Hematopoietic multipotent progenitor cell treated with erythropoietin and hydrocortisone succinate and interleukin-3 and kit ligand, for 6 days (in vitro differentiated cells): Measurements from ENCODE around the gene SEH1L.

Experiments used
- DNase-seq: peaks from one replicate; pipeline ENCODE4 v3.0.0-alpha.2; 2015

Gene SEH1L

DNA sequence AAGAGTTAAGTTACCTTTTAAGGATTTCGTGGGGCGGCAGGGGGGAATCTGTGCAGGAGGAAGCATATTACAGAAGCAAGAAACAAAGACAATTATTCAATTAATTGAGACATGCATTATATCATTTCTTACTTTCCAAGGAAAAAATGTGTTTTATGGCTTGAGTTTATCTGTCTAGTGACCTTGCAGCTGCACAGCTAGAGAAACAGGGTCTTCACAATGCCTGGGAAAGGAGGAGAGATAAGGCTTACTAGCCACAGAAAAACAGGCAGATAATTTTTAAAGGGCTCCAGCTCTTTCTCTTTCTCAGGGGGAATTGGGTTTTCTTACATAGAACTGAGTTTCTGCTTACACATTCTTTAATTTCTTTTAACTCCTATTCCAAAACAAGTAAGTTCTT lies 49.5 kb downstream of the SEH1L start:
- peak; percentile 46 for DNase-seq

DNA sequence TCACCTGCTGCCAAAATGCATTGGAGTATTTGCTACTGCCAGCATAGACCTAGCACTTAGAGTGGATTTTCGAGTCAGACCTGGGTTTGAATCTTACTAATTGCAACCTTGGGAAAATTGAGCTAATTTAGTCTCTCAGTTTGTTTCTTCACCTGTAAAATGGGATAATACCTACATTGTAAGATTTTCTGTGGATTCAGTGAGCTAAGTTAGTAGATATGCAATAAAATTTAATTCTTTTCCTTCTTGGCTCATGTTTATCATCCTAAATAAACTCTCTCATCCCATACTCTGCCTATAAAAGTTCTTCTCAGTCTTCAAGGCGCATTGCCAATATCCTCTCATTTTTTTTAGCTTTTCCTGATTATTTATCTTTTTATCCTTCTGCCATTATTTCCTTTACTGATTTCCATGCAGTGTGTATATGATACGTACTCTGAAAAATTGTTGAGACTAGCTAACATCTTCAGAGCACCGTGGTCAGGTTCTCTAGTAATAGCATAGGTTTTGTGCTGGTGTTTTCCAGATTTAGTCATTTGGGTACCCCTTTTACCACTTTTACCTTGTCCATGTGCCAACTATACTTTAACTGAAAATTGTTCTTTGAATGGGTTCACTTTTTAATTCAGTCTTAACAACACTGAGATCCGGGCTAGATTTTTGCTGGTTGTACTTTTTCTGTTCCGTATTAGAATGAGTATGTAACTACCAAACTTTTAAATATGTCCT lies 50.7 kb downstream of the SEH1L start:
- DNase-seq, result no peak

DNA sequence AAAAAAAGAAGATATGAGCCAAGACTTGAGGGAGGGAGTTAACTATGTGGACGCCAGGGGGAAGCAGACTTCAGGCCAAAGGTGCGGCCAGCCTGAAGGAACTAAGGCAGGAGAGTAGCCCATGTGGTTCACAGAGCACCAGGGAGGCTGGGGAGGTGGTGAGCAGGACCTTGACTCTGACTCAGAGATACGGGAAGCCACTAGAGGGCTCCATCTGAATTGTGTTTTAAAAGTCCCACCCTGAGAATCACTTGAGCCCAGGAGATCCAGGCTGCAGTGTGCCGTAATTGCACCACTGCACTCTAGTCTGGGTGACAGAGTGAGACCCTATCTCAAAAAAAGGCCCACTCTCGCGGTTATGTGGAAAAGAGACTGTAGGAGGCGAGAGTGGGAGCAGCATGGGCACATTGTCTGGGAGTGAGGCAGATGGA lies 55.7 kb downstream of the SEH1L start:
- DNase-seq, result peak; percentile 88

DNA sequence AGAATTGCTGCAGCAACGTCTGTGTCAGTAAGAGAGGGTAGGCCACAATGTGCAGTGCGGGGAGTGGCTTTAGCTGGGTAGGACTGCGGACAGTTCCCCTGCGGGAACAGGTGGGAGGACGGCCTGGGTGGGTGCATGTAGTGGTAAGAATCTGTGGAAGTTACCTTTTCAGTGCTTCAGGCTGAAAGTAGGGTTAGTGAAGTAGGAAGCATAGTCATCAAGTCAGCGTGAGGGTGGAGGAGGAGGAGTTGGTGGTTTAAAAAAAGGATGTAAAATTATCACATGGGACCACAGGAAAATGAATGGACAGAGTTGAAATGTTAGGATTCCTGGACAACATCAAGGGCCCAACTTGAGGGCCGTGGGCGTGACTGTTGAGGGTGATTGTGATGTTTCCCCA lies 56.6 kb downstream of the SEH1L start:
- DNase-seq, result no peak

DNA sequence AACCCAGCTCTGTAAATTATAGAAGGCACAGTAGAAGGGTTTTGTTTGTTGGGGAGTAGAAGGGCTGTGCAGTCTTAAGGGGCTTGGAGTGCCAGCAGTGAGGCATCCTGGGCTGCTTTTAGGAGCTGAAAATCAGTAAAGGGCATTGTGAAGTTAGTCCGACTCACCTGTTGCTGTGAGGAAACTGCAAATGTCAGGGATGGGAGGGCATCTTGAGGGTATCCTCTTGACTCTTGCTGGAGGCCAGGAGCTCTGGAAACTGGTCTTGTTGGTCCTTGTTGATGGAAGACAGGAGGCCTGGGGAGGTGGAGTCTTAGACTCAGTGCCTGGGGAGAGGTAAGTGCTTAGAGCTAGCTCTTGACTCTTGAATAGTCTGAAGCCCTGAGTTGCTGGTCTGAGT lies 57.5 kb downstream of the SEH1L start:
- no peak for DNase-seq

DNA sequence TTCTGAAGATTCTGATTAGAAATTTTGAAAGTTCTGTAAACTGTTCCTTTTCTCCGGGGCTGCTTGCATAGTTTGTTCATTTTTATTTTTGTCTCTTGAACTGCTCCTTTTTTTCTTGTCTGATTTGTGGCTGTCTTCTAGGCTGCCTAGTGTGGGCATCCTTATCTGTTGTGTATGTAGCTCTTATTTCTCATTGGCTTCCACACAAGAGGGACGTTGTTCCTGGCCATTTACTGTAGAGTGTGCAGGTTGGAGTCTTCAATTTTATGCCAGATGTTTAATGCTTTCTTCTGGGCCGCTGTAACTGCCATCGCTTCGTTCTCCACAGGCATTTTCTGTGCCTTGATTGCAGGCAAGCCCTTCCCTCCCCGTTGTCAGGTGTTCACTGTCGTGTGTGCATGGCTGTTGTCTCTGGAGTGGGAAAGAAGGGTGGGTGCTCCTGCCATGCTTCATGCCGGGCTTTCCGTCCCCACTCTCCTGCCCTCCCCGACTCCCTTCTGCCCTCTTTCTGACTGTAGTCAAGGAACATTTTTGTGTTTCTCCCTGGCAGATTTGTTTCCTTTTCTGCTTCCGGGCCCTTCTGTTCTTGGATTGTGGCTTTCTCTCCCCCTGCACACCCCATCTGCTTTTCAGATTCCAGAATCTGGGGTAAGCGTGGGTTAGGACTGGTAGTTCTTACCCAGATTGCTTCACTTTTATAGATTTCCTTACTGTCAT lies 58.9 kb downstream of the SEH1L start:
- peak; percentile 63 for DNase-seq

DNA sequence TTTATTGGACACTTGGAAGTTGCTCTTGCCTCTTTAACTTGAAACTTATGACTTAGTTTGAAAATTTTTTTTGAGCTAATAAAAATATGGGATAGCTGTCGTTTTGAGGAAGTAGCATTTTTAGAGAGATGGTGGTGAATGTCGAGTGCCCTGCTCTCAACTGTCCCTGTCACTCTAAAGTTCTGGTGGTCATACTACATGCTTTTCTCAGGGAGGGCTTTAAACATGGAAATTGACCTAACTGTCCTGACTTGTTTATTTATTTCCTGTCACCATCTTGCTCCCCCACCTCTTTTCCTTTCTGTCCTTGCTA lies 59.4 kb downstream of the SEH1L start:
- DNase-seq, result no peak

DNA sequence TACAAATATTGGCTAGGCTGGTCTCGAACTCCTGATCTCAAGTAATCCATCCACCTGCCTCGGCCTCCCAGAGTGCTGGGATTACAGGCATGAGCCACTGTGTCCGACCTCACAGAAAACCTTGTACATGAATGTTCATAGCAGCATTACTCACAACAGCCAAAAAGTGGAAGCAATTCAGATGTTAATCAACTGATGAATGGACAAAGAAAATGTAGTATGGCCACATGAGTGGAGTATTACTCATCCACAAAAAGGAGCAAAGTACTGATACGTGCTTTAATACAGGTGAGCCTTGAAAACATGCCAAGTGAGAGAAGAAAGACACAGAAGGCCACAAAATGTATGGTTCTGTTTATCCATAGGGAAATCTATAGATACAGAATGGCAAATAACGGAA lies 63.9 kb downstream of the SEH1L start:
- DNase-seq, result no peak

DNA sequence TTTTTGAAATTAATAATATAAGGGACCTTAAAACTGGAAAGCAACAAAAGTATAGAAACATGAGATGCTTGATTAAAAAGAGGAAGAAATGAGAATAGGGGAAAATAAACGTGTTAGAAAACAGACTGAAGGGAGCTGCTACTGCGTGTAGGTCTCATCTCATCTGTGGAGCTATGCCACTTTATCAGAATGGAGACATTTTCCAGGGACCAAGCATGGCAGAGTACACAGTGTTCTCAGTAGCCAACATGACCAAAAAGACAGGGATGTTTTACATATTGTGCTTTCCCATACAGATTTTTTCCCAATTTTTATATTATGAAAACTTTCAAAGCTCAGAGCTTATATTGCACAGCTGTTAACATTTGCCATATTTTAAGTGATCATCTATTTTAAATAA lies 66.4 kb downstream of the SEH1L start:
- DNase-seq, result no peak

DNA sequence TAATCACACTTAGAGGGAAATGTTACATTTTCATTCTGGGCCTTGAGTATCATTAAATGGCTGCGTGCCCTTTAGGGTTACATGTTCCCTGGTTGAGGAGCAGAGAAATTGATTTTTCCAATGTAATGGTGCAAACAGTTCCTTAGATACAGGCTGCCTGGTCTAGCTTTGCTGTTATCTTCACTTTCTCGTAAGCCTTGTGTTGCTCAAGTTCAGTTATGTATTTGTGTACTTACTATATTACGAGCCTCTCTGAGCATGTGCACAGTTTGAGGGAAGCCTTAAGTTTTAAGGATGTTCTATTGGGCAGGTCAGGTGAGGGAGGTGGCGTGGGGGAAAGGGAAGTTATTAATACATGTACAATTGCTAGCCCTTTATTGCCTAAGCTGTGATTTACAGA lies 67.0 kb downstream of the SEH1L start:
- no peak for DNase-seq

DNA sequence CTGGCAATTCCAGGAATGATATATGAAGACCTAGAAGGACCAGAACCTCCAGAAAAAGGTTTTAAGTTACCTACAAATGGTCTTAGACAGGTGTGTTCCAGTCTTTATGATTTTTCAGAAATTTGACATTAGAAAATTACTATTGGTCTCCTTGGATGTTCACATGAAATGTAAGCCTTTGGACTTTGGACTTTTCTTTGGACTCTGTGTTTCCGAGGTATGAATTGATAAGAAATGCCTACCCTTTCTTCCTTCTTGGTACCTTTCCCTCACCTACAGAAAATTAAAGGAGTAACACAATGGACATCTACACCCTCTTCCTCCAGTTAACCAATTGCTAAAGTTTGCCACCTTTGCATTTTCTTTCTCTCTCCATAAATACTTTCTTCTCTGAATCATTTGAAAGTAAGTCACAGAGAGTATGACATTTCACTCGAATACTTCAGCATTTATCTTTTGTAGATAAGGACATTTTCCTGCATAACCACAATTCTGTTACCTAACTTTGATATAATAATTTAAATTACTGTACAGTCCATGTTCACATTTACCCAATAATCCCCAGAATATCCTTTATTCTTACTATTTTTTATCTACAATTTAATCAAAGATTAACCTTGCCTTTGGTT lies 69.5 kb downstream of the SEH1L start:
- DNase-seq, result no peak

DNA sequence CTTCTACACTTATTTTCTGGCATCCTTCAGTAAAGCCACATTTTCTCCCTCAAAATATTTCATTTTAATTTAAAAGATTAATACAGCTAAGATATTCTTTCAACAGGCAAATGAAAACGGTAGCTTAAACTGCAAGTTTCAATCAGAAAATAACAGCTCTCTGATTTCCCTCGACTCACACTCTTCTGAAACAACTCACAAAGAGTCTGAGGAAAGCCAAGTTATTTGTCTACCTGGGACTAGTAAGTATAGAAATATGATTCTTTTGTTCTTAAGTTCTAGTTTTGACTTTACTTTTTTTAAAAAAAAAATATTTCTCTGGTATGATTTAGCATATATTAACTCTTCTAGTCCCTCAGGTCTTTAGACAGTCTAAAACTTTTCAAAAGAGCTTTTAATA lies 70.6 kb downstream of the SEH1L start:
- DNase-seq, result no peak

DNA sequence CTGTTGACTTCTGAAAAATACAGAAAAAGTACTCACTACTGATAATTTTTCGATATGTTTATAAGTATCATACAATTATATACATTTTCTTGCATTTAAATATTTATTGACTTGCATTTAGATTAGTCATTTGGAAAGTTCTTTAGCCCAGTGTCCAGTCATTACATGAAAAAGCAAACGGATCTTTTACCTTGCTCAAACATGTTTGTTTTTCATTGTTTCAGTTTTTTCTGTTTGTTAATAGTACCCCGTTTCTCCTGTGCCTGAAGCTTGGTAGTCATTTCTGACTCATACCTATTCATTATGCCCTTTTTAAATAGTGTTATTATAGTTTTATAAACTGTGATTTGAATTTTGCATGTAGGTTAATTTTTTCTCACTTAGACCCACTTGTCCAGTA lies 71.5 kb downstream of the SEH1L start:
- DNase-seq, result no peak

DNA sequence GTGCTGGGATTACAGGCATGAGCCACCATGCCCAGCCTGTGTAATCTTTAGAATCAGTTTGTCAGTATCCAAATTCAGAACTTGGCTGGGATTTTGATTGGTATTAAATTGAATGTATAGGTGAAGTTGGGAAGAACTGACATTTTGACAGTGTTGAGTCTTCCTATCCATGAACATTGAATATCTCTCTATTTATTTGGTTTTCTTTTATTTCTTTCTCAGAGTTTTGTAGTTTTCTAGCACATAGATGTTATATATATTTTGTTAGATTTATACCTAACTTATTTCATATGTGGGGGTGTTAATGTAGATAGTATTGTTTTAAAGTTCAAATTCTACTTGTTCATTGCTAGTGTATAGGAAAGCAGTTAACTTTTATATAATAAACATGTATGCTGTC lies 74.8 kb downstream of the SEH1L start:
- DNase-seq, result no peak

DNA sequence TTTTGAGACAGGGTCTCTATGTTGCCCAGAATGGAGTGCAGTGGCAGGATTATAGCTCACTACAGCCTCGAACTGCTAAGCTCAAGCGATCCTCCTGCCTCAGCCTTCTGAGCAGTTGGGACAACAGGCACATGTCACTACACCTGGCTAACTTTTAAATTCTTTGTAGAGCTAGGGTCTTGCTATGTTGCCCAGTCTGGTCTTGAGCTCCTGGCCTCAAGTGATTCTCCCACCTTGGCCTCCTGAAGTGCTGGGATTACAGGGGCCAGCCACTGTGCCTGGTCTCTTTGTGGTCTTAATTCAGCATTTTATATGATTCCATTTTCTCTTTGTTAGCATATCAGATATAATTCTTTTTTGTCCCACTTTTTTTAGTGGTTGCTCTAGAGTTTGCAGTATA lies 77.4 kb downstream of the SEH1L start:
- no peak for DNase-seq

DNA sequence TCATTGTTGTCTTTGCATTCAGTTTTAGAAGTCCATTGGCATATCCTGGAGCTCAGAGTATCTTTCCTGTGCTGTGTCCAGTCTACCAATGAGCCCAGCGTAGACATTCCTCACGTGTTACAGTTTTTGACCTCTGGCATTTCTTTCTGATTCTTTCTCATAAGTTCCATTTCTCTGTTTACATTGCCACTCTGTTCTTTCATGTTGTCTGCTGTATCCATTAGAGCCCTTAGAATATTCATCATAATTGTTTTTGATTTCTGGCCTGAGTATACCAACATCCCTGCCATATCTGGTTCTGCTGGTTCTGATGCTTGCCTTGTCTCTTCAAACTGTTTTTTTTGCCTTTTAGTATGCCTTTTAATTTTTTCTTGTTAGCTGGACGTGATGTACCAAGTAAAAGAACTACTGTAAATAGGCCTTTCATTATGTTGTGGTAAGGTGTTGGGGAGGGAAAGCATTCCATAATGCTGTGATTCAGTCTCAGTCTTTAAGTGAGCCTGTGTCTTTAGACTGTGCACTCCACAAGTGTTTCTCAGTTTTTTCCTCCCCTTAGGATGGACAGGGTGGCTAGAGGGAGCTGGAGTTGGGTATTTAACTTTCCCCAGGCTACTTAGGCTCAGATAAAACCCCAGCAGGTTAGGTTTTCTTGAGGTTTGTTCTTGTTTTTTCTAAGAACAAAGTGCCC lies 78.9 kb downstream of the SEH1L start:
- no peak for DNase-seq

DNA sequence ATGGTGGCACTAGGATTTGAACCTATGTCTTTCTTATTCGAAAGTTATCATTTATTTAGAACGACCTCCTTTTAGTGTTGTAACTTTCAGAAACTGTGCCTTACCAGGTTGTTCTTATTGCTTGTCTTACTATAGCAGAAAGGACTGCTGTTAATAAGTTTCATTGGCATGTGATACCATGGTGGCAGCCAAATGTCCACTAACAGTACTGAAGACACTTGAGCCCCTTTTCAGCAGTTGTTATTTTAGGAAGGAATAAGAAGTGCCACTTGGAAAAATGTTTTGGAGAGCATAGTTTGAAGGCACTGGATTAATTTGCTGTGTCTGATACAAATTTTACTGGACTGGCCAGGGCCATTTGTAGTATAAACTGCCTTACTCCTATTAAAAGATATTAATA lies 81.1 kb downstream of the SEH1L start:
- DNase-seq, result no peak

DNA sequence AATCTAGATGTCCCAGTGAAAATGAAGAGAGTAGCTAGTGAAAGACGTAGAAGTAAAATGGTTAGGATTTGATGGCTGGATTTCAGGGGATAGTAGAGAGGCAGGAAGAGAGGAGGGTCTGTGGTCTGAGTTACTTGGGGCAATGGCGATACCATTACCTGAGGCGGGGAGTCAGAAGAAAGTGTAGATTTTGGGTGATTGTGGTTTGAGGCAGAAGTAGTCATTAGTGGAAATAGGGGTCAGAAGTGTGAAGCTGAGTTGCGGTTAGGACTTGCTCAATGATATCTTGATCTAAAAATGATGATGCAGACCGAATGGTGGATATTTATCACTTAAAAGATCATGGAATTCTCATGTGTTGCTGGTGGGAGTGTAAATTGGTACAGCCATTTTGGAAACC lies 84.4 kb downstream of the SEH1L start:
- DNase-seq, result no peak

DNA sequence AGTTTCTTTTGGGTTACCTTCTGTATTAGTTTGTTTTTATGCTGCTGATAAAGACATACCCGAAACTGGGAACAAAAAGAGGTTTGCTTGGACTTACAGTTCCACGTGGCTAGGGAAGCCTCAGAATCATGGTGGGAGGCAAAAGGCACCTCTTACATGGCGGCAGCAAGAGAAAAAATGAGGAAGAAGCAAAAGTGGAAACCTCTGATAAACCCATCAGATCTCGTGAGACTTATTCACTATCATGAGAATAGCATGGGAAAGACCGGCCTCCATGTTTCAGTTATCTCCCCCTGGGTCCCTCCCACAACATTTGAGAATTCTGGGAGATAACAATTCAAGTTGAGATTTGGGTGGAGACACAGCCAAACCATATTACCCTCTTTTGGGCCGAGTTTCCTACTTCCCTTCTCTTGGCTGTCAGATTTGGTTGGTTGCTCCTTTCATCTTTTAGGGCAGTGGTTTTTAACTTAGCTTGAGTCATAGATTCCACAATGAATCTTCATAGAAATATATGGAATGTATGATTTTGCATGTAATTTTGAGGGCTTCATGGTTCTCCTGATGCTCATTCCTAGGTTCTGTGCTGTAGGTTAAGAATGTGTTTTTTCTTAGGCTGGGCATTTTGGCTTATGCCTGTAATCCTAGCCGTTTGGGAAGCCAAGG lies 87.6 kb downstream of the SEH1L start:
- no peak for DNase-seq

DNA sequence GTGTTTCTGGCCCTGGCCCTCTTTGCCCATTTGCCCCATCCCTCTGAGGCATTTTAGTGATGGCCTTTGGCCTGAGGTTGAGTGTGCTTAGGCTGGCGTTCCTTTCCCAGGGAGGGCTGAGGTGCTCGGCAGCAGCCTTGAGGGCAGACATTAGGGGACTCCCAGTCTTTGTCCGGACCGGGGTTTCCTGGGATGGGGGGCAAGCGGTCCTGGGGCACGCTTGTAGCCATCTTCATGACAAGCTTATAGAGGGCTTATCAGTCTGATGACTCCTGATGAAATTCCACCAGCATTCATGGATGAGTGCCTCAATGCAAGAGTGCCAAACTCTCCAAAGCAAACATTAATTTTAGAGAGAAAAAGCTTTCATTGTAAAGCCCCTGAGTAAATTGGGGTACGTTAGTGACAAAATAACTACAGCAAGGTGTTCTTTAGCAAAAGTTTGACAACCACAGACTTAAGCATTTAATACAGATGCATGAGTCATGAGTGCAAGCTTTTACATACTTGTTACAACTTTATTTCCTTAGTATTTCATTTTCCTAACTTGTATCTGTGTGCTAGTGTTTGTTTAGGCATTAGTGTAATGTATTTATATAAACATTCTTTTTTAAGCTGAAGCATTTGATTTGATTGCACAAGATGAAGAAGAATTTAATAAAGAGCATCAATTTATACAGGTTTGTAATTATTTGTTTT lies 89.0 kb downstream of the SEH1L start:
- no peak for DNase-seq
